Measurements from ENCODE around the gene MRPS15. TPM values are rescaled to one million over a fixed set of nuclear protein-coding genes. Genes with fewer than 3 reads are reported as not detected.

The MRPS15 gene
- total and polyA plus RNA-seq, 2 of the 13 experiments (the other 11 are each of a cell fraction or from before 2014, with no cell fraction given): 59.0 to 113 TPM

GRCh38 chr1:36463803-36464604 is at the start of gene MRPS15 (continued):
- TF ChIP-seq ZBTB10 (CRISPR knock-in tag; IDR thresholded peaks at IDR 0.05; ENCODE audit: borderline replicate concordance): peak; percentile 57; the same call in 1 of the 2 replicates
- TF ChIP-seq ZNF687 (CRISPR knock-in tag; IDR thresholded peaks at IDR 0.05): peak; percentile 93
- no peak for TF ChIP-seq TRIM22 (IDR thresholded peaks at IDR 0.05)
- peak; percentile 94 for TF ChIP-seq ZNF816 (CRISPR knock-in tag; IDR thresholded peaks at IDR 0.05; ENCODE audit: borderline replicate concordance)
- peak; percentile 79; the same call in 1 of the 2 replicates for TF ChIP-seq PRDM10 (CRISPR knock-in tag; IDR thresholded peaks at IDR 0.05; ENCODE audit: low read depth)
- peak; percentile 68; the same call in 1 of the 2 replicates for TF ChIP-seq ZNF543 (CRISPR knock-in tag; IDR thresholded peaks at IDR 0.05)
- TF ChIP-seq NFE2L1 (CRISPR knock-in tag; IDR thresholded peaks at IDR 0.05; ENCODE audit: borderline replicate concordance): no peak
- TF ChIP-seq TBL1XR1 (IDR thresholded peaks at IDR 0.05; ENCODE audit: borderline replicate concordance, low read length, partially characterized antibody): peak; percentile 77
- 0 out of 2 replicates have a peak, but pooled peaks have one; percentile 35 for TF ChIP-seq ZNF562 (CRISPR knock-in tag; IDR thresholded peaks at IDR 0.05; ENCODE audit: borderline replicate concordance)
- peak; percentile 100 for TF ChIP-seq ASH2L (IDR thresholded peaks at IDR 0.05; ENCODE audit: insufficient read length, low read depth, low read length)
- TF ChIP-seq YEATS2 (CRISPR knock-in tag; IDR thresholded peaks at IDR 0.05; ENCODE audit: borderline replicate concordance): peak; percentile 91
- 0 out of 2 replicates have a peak, but pooled peaks have one; percentile 11 for TF ChIP-seq ZNF24 (IDR thresholded peaks at IDR 0.05)
- peak; percentile 97 for TF ChIP-seq PHF8 (CRISPR knock-in tag; IDR thresholded peaks at IDR 0.05)
- TF ChIP-seq ZSCAN30 (CRISPR knock-in tag; IDR thresholded peaks at IDR 0.05): no peak
- TF ChIP-seq ZNF761 (CRISPR knock-in tag; conservative IDR thresholded peaks at IDR 0.05): 0 out of 2 replicates have a peak, but pooled peaks have one; percentile 24
- TF ChIP-seq HOXA3 (CRISPR knock-in tag; IDR thresholded peaks at IDR 0.05): peak; percentile 94

Measured in HepG2 (cell line).